OCI-LY1 (cell line): ENCODE results near the gene MAST3.
A peak's percentile ranks its signal among the peaks of the same experiment; 100 is the strongest.

Experiments used
- H2AFZ ChIP-seq: fragments of 200-600 bp; sonication (generic), shearing (Covaris generic); 2 replicates; pipeline ENCODE4 v1.6.0; 2014; ENCODE audit warnings: antibody characterized with exemption, mild to moderate bottlenecking, low read length
- H3F3A ChIP-seq: fragments of 200-600 bp; sonication (generic), shearing (Covaris generic); 2 replicates; pipeline ENCODE4 v1.6.0; 2014; ENCODE audit warnings: mild to moderate bottlenecking, antibody characterized with exemption, low read length, moderate library complexity; ENCODE audit not compliant: insufficient read depth
- H3K27ac ChIP-seq: fragments of 200-600 bp; sonication (generic); 2 replicates; pipeline ENCODE4 v1.5.1; 2014; ENCODE audit warnings: low read length, mixed run types, mild to moderate bottlenecking, low read depth; ENCODE audit not compliant: poor library complexity, severe bottlenecking
- H3K27me3 ChIP-seq: fragments of 200-600 bp; sonication (generic); 2 replicates; pipeline ENCODE4 v1.6.0; 2014; ENCODE audit warnings: antibody characterized with exemption, mild to moderate bottlenecking, low read length, moderate library complexity; ENCODE audit not compliant: insufficient read depth
- H3K36me3 ChIP-seq: fragments of 200-600 bp; sonication (generic); 2 replicates; pipeline ENCODE4 v1.6.1; 2014; ENCODE audit warnings: mild to moderate bottlenecking, antibody characterized with exemption, low read length, moderate library complexity, mixed read lengths; ENCODE audit not compliant: insufficient read depth
- H3K4me1 ChIP-seq: fragments of 200-600 bp; sonication (generic); 2 replicates; pipeline ENCODE4 v1.5.1; 2014; ENCODE audit warnings: mild to moderate bottlenecking, low read length, moderate library complexity; ENCODE audit not compliant: insufficient read depth, severe bottlenecking
- H3K4me2 ChIP-seq: fragments of 200-600 bp; sonication (generic), shearing (Covaris generic); 2 replicates; pipeline ENCODE4 v1.6.1; 2014; ENCODE audit warnings: low read length
- H3K4me3 ChIP-seq: fragments of 200-600 bp; sonication (generic); 2 replicates; pipeline ENCODE4 v1.5.1; 2014; ENCODE audit warnings: low read length, low read depth, mild to moderate bottlenecking, mixed read lengths; ENCODE audit not compliant: poor library complexity, severe bottlenecking
- H3K79me2 ChIP-seq: fragments of 200-600 bp; shearing (Covaris generic); 2 replicates; pipeline ENCODE4 v1.6.1; 2016; ENCODE audit warnings: mixed run types, low read length, mixed read lengths; ENCODE audit not compliant: insufficient read depth
- H3K9ac ChIP-seq: fragments of 200-600 bp; sonication (generic), shearing (Covaris generic); 2 replicates; pipeline ENCODE4 v1.6.1; 2014; ENCODE audit warnings: mild to moderate bottlenecking, low read length, mixed read lengths
- H3K9me2 ChIP-seq: fragments of 200-600 bp; sonication (generic), shearing (Covaris generic); 2 replicates; pipeline ENCODE4 v1.6.1; 2014; ENCODE audit warnings: low read depth, mild to moderate bottlenecking, low read length, mixed read lengths
- H3K9me3 ChIP-seq: fragments of 200-600 bp; shearing (Covaris generic); 2 replicates; pipeline ENCODE4 v1.6.1; 2014; ENCODE audit warnings: low read length, mixed read lengths
- H4K20me1 ChIP-seq: fragments of 200-600 bp; sonication (generic), shearing (Covaris generic); 2 replicates; pipeline ENCODE4 v1.6.0; 2016; ENCODE audit warnings: mild to moderate bottlenecking, low read length; ENCODE audit not compliant: insufficient read depth
- CTCF ChIP-seq: fragments of 200-600 bp; sonication (generic), shearing (Covaris generic); IDR thresholded peaks from 2 replicates; pipeline ENCODE4 v1.5.1; 2017; ENCODE audit warnings: mild to moderate bottlenecking, antibody characterized with exemption, low read length, moderate library complexity, mixed read lengths
- EZH2 ChIP-seq: fragments of 200-600 bp; sonication (generic), shearing (Covaris generic); IDR thresholded peaks from 2 replicates; pipeline ENCODE4 v1.8.0; 2017; ENCODE audit warnings: borderline replicate concordance, mixed run types, mild to moderate bottlenecking, antibody characterized with exemption, low read length, moderate library complexity, mixed read lengths

The MAST3 gene

GRCh38 chr19:18058208-18059009 lies 39.2 kb upstream of the MAST3 start:
- H4K20me1 ChIP-seq, result no peaks in the 10 kb centered on the region
- H3K4me3 ChIP-seq, result peak overlapping the region; percentile 41
- H3K27me3 ChIP-seq, result no peaks in the 10 kb centered on the region
- H3K9me3 ChIP-seq, result no peaks in the 10 kb centered on the region
- H3K4me2 ChIP-seq, result peak overlapping the region; percentile 64
- TF ChIP-seq CTCF (peak; percentile 97), EZH2 (no peak)
- H3K27ac ChIP-seq, result peak overlapping the region; percentile 71
- no peaks in the 10 kb centered on the region for H3K79me2 ChIP-seq
- H3K9ac ChIP-seq, result peak overlapping the region; percentile 51; the same call in 1 of the 2 replicates
- H2AFZ ChIP-seq, result no peak overlapping the region
- H3K9me2 ChIP-seq, result no peaks in the 10 kb centered on the region
- peaks cover 13% of the 10 kb centered on the region for H3K4me1 ChIP-seq
- no peaks in the 10 kb centered on the region for H3K36me3 ChIP-seq
- no peaks in the 10 kb centered on the region for H3F3A ChIP-seq

DNA sequence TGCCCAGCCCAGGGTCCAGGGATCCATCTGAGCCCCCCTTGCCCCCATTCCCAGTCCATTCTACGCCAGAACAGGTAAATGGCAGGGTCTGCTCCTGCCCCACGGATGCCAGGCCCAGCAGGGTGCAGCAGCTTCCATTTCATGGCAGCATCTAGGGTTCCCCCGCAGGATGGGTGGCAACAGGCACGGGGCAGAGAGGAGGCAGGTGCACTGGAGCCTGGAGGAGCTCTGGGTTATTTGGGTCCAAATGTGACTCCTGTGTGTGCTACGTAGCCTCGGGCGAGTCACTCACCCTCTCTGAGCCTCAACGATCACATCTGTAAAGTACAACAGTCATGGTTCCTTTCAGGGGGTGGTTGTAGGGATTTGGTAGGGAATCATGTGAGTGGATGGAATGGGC lies 38.3 kb upstream of the MAST3 start:
- no peaks in the 10 kb centered on the region for H3K27me3 ChIP-seq
- no peaks in the 10 kb centered on the region for H4K20me1 ChIP-seq
- H3F3A ChIP-seq, result no peaks in the 10 kb centered on the region
- no peak overlapping the region for H3K4me2 ChIP-seq
- H3K79me2 ChIP-seq, result no peaks in the 10 kb centered on the region
- no peak overlapping the region for H3K4me3 ChIP-seq
- H3K4me1 ChIP-seq, result peaks cover 13% of the 10 kb centered on the region
- H3K9me3 ChIP-seq, result no peaks in the 10 kb centered on the region
- H3K9ac ChIP-seq, result no peak overlapping the region
- no peak overlapping the region for H2AFZ ChIP-seq
- H3K9me2 ChIP-seq, result no peaks in the 10 kb centered on the region
- no peak overlapping the region for H3K27ac ChIP-seq
- H3K36me3 ChIP-seq, result no peaks in the 10 kb centered on the region
- TF ChIP-seq EZH2, result no peak
- TF ChIP-seq CTCF, result no peak

DNA sequence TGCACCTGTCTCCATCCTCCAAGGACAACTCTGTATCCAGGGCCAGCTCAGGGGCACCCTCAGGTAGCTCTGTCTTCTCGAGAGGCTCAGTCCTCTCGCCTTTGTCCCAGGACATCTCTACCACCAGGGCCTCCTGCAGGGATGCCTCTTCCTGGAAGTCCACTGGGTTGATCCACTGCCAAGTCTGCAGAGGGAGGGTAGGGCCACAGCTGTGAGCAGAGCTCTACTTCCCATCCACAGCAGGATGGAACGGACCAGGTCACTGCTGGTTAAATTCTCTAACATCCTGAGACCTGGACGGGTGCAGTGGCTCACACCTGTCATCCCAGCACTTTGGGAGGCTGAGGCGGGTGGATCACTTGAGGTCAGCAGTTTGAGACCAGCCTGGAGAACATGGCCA lies 37.7 kb upstream of the MAST3 start:
- TF ChIP-seq EZH2 (no peak), CTCF (no peak)
- Histone ChIP-seq H3K9me3 (no peaks in the 10 kb centered on the region), H2AFZ (no peak overlapping the region), H3K27me3 (no peaks in the 10 kb centered on the region), H3K4me2 (no peak overlapping the region), H3K9me2 (no peaks in the 10 kb centered on the region), H3K4me1 (peaks cover 13% of the 10 kb centered on the region), H4K20me1 (no peaks in the 10 kb centered on the region), H3K79me2 (no peaks in the 10 kb centered on the region), H3K36me3 (no peaks in the 10 kb centered on the region), H3K9ac (no peak overlapping the region), H3K4me3 (no peak overlapping the region), H3K27ac (peak overlapping the region; percentile 35), H3F3A (no peaks in the 10 kb centered on the region)
